Activated naive CD4-positive, alpha-beta T cell (primary cell): ENCODE data around the gene HTRA1.

Source experiments
- DNase-seq, 4 experiments: peaks; one replicate each; lab custom pipeline; 2025; lab: John Stamatoyannopoulos, UW

HTRA1 gene

DNA sequence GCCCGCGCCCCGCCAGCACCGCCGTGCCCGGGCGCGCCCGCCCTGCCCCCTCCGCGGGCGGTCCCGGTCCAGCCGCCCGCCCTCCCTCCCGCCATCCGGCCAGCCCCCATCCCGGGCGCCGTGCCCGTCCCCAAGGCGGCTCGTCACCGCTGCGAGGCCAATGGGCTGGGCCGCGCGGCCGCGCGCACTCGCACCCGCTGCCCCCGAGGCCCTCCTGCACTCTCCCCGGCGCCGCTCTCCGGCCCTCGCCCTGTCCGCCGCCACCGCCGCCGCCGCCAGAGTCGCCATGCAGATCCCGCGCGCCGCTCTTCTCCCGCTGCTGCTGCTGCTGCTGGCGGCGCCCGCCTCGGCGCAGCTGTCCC lies at the start of gene HTRA1:
TSS of gene HTRA1 (plus strand) at position 187 of the 362 bp plus-strand sequence. CDS start at position 287, 100 bp downstream.
- no peak for DNase-seq

DNA sequence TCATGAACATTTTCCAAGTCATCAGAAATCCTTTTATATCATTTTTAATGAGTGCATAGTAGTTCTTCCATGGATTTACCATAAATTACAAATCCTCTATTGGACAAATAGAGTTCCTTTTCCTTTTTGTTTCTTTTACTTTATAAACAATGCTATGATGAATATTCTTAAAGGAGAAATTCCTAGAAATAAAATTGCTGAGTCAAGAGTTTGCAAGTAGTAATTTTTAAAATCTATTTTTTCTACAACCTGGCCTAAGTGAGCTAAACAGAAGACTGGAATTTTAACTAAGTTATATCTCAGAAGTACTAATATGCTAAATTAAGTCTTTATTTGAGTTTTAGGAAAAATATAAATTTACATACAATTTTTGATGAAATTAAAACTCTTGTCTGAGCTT lies 48.0 kb upstream of the HTRA1 start:
- no peak for DNase-seq

DNA sequence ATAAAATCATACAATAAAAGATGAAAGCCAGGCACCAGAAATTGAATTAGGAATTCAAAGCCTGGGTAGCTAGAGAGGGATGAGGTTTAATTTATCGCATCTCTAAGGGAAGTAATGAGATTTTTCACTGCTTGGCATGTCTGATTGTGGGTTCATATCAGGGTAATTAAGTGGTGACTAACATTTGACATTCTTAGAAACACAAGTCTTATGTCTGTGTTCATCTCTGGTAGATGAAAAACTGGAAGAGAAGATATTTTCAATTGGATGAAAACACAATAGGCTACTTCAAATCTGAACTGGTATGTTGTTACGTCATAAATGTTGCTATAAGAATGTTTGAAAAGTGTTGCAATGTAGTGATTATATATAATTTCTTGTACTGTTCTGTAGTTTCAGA lies 43.7 kb upstream of the HTRA1 start:
- DNase-seq: no peak

DNA sequence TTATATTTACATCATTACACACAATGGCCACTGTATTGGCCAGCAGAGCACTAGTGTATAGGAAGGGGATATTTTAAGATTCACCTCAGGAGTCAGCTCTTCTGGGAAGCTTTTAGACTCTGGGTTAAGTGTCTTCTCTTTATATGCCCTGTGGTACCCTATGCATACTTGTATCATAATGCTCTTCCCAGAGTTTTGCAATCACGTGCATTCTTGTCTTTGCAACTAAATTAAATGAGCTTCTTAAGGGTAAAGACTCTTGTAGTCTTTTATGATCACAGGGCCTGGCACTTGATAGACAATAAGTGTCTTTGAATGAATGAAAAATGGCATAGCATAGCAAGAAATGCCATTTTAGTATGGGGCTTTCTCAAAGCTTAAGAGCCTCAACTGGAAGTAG lies 42.3 kb upstream of the HTRA1 start:
- DNase-seq: no peak

DNA sequence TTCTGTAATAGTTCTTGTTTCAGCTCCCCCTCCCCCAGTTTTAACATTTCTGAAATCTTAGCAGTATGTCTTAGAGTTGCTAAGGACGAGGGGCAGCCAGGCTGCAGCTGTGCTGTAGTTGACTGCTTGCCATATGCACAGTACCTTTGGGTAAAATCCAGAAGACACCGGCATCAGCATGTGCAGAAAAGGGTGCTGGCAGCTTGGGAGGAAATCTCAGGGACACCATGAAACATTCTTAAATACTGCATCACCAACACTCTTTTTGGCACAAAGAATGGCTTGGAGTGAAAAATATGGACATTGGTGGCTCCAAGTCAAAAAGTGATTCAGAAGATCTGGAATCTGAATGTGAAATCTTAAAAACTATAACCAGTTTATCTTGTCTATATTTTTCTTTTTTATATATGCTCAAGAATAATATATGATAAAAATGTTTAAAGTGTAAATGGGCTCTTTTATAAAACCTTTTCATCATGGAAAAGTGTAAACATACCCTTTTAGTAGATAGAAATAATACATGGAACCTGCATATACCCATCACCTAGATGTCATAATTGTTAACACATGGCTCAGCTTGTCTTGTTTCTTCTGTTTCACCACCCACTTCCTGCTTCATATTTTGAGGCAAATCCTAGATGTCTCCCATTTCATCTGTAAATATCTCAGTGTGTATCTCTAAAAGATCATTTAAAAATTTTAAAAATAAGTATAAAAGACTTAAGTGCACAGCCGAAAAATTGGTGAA lies 41.3 kb upstream of the HTRA1 start:
- DNase-seq: no peak

DNA sequence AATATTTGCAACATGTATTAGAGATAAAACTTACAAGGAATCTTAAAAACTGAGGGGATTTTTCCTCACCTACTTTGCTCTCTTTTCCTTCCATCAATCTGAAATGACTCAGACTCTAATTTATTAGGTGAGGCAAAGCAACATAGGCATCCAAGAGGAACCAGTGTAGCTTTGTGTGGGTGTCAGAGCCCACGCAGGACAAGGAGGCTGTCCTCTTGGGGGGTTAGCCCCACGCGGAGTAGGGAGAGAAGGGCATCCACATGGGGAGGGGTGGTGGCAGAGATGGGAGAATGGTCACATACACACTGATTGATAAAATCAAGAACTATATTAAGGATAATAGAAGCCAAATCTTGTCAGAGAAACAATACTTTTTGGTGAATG lies 40.7 kb upstream of the HTRA1 start:
- DNase-seq: no peak

DNA sequence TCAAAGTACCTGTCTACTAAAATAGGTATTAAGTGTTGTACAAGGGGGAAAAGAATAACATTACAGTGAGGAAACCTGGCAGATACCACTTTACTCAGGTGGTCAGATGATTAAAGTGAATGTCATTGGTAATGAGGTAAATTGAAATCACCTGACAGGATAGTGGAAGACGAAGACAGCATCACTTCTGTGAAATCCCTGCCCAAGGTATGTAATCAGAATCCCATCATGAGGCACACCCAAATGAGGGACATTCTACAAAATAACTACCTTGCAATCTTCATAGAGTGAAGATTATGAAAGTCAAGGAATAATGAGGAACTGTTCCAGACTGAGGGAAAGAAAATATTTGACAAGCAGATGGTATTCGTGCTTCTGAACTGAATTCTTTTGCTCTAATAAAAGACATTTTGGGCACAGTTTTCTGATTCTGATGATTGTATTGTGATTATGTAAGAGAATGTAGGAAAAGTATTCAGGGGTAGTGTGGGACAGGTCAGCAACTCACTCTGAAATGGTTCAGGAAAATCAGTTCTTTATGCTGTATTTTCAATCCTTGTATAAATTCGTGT lies 40.2 kb upstream of the HTRA1 start:
- DNase-seq: no peak

DNA sequence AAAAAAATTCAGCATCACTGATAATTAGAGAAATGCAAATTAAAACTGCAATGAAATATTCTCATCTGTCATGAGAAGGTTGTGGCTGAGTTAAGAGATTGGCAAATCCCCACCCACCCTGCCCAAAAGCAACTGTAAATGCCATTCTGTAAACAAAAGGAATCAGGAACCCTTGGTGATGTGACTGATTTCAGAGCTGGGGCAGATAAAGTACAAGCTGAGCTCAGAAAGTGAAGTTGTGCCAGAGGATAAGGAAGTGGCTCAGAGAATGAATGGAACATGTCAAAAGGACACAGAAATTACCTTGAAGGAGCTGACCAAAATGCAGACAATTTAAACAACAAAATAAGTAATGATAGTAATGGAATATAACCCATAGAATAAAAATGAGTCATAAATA lies 39.6 kb upstream of the HTRA1 start:
- DNase-seq: no peak

DNA sequence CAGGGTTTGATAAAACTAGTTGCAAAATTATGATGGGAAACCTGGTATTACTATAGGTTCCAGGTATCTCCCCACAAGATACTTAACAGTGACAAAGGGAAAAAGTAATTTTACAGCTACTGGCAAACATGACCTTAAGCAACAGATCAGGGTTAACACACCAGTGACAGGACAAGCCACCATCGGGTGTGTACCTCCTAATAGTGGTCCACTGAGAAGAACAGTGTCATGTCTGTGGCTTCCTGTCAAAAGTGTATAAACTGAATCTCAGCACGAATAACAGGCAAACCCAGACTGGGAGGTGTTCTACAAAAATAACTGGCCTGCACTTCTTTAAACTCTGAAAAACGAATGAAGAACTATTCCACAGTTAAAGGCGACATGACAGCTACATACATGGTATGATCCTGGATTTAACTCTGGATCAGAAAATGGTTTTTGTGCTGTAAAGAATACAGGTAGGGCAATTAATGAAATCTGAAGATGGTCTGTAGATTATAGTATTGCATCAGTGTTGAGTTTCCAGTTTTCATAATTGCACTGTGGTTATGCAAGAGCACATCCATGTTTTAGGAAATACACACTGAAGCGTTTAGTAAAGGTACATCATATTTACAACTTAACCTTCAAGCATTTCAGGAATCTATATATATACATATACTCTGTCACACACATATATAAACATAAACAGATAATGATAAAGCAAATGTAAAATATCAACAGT lies 38.9 kb upstream of the HTRA1 start:
- DNase-seq: no peak

DNA sequence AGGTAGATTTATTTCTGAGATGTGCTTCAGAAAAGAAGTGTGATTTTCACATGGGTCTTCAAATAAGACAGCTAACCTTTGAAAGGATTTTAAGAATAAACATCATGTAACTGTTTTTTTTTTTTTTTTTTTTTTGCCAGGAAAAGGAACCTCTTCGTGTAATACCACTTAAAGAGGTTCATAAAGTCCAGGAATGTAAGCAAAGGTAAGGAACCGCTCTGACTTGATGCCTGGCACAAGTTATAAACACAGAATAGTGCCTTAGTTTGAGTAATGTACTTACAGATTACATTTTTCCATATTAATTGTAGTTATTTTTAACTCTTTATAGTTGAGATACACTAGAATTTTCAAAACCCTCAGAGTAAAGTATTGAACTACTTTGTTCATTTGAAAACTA lies 37.3 kb upstream of the HTRA1 start:
- no peak for DNase-seq

DNA sequence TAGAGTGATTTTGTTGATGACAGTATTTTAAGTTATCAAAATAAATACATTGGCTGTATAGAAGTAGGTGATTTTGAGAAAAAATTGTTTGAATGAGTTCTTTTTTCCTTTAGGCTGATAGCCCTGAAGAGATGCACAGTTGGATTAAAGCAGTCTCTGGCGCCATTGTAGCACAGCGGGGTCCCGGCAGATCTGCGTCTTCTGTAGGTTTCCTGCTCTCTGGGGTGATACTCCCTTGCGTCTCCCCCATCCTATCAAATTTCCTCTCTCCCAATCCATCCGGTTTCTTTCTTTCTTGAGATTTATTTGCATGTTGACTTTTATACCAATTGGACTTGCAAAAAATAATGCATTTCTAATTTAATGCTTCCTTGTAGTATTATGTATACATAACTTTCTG lies 34.5 kb upstream of the HTRA1 start:
- no peak for DNase-seq

DNA sequence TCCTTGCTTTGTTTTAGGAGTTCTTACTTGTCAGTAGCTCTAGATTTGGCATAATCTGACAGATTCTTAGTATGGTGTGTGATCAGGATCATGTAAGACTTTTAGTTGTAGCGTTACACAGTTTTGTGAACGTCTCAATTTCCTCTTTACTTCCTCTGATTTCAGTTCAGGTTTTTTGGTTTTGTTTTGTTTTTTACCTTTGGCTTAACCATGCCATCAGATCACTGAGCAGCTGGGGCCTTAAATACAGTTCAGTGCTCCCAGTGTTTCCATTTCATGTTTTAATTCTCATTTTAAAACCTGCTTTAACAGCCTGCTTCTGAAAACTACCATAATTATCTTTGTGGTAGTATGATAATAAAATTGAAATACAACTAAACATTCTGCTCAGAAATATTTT lies 34.1 kb upstream of the HTRA1 start:
- DNase-seq: no peak

DNA sequence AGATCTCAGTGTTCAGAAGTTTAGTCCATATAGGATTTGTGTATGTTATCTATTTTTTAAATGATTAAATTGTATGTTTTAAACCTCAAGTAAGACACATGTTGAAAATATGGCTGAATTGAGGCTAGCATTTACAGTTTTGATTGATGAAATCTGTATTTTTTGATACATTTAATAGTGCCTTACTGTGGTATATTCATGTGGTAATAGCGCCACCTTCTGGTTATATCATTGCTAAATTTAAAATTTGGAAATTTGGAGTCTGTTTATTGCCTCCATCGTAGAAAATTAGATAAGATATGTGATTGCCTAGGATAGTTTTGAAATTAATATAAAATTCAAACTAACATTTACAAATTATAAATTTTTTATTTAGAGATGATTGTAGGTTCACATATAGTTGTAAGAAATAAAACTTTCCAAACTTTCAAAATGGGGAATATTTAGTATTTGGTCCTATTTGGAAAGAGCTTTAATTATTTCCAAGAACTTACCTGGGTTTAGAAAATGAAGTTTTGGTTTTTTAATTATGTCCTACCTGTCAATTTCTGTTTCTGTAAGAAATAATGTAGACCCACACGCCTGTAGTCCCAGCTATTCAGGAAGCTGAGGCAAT lies 26.0 kb upstream of the HTRA1 start:
- no peak for DNase-seq

DNA sequence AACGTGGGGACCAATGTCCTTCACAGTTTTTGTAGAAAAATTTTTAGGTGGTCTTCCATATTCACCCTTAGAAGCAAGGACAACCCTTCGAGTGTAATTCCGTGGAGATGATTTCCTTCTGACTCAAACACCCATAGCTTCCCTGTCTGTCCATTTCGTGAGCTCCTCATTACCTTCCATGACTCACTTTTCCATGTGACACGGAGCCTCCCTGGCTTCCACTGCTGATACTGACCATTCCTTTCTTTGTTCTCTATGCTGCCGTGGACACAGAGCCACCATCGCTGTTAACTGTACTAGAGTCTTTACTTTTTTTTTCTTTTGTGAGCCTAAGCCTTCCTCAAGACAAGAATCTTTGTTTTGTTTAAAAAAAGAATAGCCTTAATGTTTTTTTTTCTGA lies 19.4 kb upstream of the HTRA1 start:
- no peak for DNase-seq

DNA sequence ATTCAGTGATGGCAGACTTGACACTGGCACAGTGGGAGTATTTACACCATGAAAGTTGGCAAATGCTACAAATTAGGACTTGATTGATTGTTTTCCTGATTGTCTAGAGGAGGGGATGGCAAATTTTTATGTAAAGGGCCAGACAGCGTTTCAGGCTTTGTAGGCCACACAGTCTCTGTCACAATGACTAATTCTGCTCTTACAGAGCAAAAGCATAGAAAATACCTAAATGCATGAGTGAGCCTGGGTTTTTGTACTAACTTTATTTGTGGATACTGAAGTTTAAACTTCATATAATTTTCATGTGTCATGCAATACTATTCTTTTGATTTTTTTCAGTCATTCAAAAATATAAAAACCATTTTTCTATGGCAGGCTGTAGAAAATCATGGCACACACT lies 15.9 kb upstream of the HTRA1 start:
- no peak for DNase-seq

DNA sequence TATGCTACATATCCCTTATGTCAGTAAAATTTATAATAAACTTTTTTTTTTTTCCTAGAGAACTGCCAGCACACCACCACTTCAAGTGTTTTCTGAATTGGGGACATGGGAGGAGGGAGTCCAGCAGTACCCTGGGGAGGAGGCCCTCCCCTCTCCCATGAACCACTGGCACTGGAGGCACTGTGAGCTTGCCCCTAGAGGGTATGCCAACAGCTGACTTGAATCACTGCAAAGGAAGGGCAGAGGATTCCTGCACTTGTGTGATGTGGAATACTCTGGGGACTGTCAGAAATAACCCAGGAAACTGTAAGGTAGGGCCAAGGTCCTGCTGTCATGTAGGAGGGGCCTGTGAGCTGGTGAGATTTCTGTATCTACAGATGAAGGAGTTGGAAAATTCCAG lies 15.4 kb upstream of the HTRA1 start:
- DNase-seq: no peak

DNA sequence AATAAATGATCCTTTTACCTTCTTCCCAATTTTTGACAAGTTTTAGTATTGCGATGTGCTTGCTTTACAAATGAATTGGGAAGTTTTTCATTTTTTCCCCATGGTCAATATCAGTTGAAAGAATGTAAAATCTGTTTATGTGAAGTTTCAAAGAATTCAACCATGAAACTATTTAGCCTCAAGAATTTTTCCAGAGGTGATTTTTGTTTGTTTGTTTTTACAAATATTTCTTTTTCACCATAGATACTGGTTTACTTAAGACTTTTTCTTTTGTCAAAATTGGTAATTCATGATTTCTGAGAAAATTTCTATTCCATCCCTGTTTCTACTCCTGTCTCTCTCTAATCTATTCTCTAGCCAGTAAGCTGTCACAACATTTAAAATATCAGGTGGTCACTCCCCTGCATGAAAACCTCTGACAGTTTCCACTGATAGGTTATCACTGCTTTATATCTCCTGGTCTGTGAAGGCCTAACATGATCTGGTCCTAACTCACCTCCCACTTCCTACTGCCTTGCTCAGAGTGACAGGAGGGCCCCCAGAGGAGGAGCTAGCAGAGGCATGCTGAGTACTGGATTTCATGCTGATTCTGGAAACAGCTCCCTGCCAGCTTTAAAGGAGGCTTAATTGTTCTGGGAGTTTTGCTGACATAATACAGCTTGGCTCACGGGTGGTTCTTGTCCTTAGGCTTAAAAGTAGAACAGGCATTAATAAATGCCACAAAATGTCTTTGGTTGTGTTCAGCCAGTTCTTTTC lies 14.5 kb upstream of the HTRA1 start:
- DNase-seq: no peak

DNA sequence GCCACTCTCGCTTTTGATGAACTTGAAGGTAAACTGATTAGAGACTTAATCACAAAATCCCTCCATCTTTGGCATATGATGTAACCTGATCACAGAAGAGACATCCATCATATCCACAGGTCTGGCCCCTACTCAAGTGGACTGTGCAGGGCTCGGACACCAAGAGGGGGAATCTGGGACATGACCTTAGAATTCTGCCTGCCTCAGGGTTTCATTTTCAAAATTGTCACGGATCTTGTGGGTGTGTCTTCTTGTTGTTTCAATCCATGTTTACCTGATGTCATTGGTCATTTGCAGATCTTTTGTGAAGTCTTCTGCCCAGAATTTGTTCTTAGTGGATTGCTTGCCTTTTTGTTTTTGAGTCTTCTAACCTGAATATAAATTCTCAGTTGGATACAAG lies 12.8 kb upstream of the HTRA1 start:
- DNase-seq: no peak

DNA sequence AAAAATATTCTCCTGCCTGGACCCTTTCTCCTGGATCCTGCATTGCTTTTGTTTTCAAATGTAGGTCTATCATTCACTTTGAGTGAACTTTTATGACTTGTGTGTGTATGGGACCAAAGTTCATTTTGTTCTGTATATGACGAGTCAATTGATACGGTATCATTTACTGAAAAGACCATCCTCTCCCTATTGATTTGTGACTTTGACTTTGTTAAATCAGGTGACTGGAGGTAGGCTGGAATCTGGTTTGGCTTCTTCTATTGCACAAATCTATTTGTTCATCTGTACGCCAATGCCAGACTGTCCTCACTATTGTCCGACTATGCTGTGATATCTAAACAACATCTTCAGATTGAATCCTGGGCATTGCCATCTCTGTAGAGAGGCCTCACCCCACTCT lies 12.2 kb upstream of the HTRA1 start:
- no peak for DNase-seq

DNA sequence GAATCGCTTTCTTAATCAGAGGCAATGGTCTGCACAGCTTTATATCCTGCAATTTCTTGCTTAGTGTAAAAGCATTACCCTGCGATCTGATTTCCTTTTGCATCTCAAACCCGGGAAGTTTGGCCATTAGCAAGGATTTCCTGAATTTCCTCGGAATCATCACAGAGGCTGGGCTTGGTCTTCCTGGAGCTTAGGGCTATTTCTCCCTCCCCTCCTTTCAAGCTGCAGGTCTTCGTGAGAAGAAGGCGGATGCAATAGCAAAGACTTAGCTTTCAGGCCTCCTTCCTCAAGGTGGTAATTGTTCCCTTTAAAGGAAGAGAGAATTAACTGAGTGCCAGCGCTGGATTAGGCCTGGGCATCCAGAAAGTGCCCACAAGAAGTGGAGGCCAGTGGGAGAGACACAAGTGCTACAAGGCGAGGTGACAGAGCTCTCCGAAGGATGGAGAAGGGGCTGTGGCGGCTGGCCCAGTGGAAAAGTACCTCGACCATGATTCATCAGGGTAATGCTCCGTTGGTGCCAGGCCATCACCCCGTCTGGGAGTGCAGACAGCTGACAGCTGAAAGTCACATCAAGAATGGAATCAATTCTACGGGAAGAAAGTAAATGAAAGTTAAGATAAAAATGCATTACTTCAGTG lies 10.9 kb upstream of the HTRA1 start:
- no peak for DNase-seq

DNA sequence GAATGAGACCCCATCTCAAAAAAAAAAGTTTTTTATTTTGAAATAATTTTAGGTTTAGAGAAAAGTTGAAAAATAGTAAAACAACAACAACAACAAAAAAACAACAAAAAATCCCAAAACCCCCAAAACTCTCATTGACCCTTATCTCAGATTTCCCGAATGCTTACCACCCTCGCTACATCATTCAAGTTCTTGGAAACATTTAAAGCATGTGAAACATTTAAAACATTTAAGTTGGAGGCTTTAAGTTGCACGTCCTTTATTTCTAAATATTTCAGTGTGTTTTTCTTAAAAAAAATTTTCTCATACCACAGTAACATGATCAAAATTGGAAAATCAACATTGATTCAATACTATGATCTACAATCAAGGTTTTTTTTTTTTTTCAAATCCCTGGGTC lies 7.3 kb upstream of the HTRA1 start:
- no peak for DNase-seq

DNA sequence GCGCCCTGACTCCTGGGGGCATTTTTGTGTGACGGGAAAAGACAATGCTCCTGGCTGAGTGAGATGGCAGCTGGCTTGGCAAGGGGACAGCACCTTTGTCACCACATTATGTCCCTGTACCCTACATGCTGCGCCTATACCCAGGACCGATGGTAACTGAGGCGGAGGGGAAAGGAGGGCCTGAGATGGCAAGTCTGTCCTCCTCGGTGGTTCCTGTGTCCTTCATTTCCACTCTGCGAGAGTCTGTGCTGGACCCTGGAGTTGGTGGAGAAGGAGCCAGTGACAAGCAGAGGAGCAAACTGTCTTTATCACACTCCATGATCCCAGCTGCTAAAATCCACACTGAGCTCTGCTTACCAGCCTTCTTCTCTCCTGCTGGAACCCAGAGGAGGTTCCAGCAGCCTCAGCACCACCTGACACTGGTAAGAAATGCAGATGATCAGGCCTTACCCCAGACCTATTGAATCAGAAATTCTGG lies 6.7 kb upstream of the HTRA1 start, which contains the start of gene ARMS2:
TSS of gene ARMS2 (plus strand) at position 51 of the 478 bp plus-strand sequence. CDS start at position 126, 75 bp downstream.
- no peak for DNase-seq
